NCI-H748 (cell line): ENCODE data around the gene LAMTOR1.
A peak's percentile ranks its signal among the peaks of the same experiment; 100 is the strongest.

Experiments
- DNase-seq: peaks from one replicate; lab custom pipeline; 2025; ENCODE audit not compliant: unreplicated experiment; lab: John Stamatoyannopoulos, UW

Gene LAMTOR1

GRCh38 chr11:72081821-72082453 lies 21.2 kb downstream of the LAMTOR1 start:
- DNase-seq, result peak; percentile 8

DNA sequence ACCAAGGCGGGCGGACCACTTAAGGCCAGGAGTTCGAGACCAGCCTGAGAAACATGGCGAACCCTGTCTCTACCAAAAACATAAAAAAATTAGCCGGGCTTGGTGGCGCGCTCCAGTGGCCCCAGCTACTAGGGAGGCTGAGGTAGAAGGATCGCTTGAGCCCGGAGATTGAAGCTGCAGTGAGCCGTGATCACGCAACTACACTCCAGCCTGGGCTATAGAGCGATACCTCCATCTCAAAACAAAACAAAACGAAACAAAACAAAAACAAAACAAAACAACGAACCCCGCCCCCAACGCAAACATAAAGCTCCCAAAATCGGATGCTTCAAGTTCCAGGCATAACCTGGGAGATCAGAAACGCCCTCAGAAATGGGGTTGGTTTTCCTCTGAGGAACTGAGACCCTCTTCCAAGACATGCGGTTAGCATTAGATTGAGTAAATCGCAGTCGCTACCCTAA lies 21.9 kb downstream of the LAMTOR1 start:
- no peak for DNase-seq

GRCh38 chr11:72080326-72081183 lies 22.5 kb downstream of the LAMTOR1 start, which contains the start of the genes LRRC51 and NUMA1:
TSS of gene LRRC51 (plus strand) at chr11:72080850. CDS start at chr11:72089084, 8,234 bp downstream.
TSS of gene NUMA1 (minus strand) at chr11:72080542. CDS start at chr11:72035943, 44,599 bp downstream.
- peak; percentile 100 for DNase-seq

- DNase-seq, result peak; percentile 80
These were observed 23.2 kb downstream of the LAMTOR1 start for GRCh38 chr11:72079819-72080325.

DNA sequence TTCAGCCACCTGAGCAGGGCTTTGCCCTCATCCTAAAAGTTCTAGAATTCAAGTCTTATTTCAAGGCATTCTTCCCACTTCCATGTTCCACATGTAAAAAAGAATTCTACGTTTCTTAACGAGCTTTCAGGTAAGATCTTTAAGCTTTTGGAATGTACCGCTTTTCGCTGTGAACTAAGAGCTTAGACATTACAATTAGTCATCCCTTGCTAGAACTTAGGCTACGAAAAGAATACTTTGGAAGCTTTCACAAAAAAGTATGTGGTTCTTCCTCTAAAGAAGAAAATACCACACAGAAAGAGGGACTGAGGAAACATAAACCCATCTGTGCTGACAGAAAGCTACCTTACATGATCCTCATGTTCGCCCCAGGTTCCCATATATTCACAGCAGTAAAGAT lies 24.6 kb downstream of the LAMTOR1 start:
- no peak for DNase-seq

DNA sequence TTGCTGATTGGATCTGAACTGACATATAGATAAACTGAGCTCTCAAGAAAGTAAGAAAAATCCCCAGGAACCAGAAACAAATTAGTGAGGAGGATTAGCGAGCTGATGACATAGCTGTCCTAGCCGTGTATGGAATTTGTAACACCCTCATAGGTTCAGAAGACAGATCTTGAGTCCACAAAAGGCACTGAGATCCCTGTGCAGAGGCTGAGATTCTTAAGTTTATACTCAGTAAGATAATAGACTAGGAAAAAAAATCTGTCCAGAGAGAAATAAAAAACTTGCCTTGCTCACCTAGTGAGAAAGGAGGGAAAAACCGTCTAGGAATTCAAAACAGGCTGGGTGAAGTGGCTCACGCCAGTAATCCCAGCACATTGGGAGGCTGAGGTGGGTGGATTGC lies 27.3 kb downstream of the LAMTOR1 start:
- no peak for DNase-seq

- no peak for DNase-seq
These were observed 28.0 kb downstream of the LAMTOR1 start for GRCh38 chr11:72075109-72075508.

DNA sequence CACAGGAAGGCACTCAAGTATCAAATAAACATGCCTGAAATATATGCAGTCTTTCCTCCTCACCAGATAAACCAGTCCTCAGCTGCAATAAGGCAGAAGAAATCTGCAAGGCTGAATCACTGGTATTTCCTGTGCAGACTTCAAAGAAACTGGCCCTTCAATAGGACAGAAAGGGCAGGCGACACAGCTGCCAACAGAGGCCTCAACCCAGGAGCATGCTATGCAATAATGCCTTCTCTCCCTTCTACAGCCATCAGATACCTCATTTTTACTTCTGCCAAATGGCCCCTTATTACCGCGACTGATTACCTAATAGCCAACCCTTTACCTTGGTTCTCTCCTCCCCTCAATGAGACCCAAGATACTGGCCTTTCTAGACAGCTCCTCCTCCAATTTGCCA lies 30.7 kb downstream of the LAMTOR1 start:
- DNase-seq, result no peak

DNA sequence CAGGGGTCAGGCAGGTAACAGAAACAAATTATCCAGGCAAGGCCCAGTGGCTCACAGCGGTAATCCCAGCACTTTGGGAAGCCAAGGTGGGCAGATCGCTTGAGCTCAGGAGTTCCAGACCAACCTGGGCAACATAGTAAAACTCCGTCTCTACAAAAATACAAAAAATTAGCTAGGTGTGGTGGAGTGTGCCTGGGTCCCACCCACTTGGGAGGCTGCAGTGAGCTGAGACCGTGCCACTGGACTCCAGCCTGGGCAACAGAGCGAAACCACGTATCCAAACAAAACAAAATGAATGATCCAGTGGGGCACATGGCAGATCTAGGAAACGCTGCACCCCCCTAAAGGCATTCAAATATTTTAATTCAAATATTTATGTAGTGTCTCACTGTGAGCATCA lies 32.6 kb downstream of the LAMTOR1 start:
- no peak for DNase-seq

DNA sequence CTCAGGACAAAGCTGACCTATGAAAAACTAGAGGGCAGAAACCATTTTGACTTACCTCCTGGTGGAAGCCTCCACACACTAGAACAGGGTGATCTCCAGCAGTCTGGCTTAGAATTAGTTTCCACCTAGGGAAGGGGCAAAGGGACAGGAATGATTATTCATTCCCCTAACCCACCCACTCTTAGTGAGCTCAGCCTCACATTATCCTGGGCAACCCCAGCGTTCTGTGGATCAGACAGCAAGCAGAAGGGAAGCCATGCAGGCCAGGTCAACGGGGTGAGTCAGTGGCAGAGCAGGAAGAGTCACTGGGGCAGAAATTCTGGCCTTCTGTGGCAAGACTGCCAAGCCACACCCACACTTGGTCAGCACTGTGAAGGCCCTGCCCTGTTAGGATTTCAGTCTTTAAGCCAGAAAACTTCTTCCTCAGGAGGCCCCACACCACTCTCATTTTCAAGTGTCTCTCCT lies 33.3 kb downstream of the LAMTOR1 start:
- DNase-seq, result no peak

GRCh38 chr11:72069200-72069599 lies 33.9 kb downstream of the LAMTOR1 start:
- no peak for DNase-seq

DNA sequence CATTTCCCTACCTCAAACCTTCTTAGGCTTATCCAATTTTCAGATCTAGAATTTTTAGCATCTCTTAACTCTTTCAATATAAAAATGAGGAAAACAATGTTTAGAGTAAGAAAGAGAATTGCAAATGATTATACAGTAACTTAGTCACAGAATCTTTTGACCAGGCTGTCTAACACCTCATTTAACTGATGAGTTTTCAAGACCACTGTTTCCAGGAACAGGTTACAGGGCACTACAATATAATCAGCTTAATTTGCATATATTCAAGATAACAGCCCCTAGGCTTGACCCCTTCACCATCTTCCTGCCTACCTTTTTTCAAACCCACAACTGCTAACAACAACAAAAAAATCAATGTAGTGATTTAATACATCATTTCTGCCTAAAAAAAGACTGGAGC lies 35.4 kb downstream of the LAMTOR1 start:
- DNase-seq, result no peak

DNA sequence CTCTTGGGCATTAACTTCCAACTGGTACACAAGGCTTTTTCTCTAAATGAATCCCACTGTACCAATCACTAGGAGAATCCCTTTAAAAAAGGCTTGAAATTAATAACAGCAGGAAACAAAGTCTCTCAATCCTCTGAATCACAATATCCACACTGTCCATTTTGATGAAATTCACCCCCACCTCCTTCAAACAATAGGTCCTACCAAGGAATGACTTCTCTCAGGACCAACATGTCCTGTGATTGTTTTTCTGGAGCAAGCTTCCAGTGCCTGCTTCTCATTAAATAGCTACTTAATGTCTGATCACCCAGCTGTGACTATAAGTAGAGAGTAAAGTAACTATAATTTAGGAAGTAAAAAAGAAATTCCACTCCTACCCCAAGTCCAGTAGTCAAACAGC lies 35.8 kb downstream of the LAMTOR1 start:
- DNase-seq, result no peak

GRCh38 chr11:72066855-72067254 lies 36.2 kb downstream of the LAMTOR1 start:
- DNase-seq, result no peak

- no peak for DNase-seq
These were observed 41.2 kb downstream of the LAMTOR1 start for GRCh38 chr11:72061739-72062396.

- DNase-seq, result no peak
These were observed 44.6 kb downstream of the LAMTOR1 start for GRCh38 chr11:72058416-72059034.

DNA sequence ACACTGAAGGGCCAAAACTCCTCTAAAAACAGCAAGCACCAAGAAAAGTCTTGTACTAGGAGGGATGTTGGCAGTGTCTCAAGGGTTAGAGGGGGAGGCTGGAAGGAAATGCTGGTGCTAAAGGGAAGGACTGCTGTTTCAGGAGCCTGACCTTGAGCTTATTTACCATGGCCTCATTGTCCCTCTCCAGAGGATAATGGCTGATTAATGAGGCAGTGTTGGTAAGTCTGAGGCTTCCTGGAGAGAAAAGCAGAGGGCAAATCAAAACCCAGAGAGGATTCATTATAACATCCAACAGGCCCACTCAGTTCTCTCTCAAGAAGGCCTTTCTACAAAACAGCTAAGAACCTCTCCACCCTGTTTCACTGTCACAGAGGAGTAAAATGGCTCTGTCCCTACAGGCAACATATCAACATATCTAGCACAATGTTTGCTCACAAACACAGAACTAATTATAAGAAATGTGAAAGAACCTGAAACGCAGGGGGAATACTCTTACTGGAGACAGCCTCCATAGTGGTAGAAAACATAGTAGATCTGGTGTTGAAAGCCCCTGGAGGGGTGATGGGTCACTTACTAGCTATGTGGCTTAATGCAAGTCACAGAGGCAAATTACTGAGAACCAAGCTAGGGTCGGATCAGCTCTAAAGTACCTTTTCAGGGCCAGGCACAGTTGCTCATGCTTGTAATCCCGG lies 54.2 kb downstream of the LAMTOR1 start:
- DNase-seq, result no peak
